ENCODE results near the gene RPTOR. TPM values are rescaled to one million over a fixed set of nuclear protein-coding genes. Genes with fewer than 3 reads are reported as not detected.

Gene RPTOR
- total RNA-seq, 1 experiment from 2014 or later = 58.0 TPM

DNA sequence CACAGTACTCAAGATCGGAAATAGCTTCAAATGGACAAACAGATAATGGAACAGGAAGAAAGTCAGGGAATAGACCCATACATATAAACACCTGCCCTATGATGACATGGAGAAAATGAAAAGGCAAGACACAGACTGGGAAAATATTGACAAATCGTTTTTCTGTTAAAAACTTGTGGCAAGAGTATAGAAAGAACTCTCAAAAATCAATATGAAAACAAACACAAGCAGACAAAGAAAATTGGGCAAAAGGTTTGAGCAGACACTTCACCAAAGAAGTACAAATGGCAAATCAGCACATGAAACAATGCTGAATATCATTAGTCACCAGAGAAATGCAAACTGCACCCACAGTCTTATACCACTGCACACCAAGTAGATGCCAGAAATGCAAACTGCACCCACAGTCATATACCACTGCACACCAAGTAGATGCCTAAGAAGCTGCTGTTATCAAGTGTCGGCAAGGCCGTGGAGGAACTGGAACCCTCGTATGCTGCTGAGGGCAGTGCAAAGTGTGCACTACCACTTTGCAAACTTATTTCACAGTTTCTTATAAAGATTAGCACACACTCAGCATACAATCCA is 323.5 kb downstream of the RPTOR start:
- Histone ChIP-seq H3K27me3 (ENCODE audit: control insufficient read depth, insufficient read depth, low read length) (no peaks in the 10 kb centered on the region), H3K4me3 (ENCODE audit: low read depth in 2 of 2, low read length in 2 of 2) (no peak overlapping the region), H3K4me1 (ENCODE audit: control insufficient read depth, insufficient read depth, low read length) (no peaks in the 10 kb centered on the region), H3K36me3 (ENCODE audit: control insufficient read depth, insufficient read depth, low read length) (no peaks in the 10 kb centered on the region), H3K27ac (ENCODE audit: low read length) (no peak overlapping the region), H3K9me3 (ENCODE audit: control insufficient read depth, insufficient read depth, low read depth, low read length) (no peaks in the 10 kb centered on the region)
- BruUV-seq (replicated peaks) = no TSS peak
- intact Hi-C loops (cut with micrococcal nuclease; ENCODE audit: unreplicated experiment) = no loop called here
- in situ Hi-C loops (cut with HindIII; ENCODE audit: low pct_unique_long_range_greater_than_20kb, low sequenced_read_pairs) = no loop called here
- no peak for ATAC-seq
- CTCF ChIA-PET = interaction anchor here (0.6 kb wide), 1 partner anchor 28 kb away, joined by 3 read pairs; no protein-coding TSS in a partner anchor
- DNase-seq (ENCODE audit: low read depth, low spot score) = no peak
- TF ChIP-seq, protein P1, sequence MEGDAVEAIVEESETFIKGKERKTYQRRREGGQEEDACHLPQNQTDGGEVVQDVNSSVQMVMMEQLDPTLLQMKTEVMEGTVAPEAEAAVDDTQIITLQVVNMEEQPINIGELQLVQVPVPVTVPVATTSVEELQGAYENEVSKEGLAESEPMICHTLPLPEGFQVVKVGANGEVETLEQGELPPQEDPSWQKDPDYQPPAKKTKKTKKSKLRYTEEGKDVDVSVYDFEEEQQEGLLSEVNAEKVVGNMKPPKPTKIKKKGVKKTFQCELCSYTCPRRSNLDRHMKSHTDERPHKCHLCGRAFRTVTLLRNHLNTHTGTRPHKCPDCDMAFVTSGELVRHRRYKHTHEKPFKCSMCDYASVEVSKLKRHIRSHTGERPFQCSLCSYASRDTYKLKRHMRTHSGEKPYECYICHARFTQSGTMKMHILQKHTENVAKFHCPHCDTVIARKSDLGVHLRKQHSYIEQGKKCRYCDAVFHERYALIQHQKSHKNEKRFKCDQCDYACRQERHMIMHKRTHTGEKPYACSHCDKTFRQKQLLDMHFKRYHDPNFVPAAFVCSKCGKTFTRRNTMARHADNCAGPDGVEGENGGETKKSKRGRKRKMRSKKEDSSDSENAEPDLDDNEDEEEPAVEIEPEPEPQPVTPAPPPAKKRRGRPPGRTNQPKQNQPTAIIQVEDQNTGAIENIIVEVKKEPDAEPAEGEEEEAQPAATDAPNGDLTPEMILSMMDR (IDR thresholded peaks at IDR 0.05) = no peak
- TF ChIP-seq TCF7L2 (IDR thresholded peaks at IDR 0.05; ENCODE audit: low read depth, low read length) = no peak
- TF ChIP-seq, protein P2, sequence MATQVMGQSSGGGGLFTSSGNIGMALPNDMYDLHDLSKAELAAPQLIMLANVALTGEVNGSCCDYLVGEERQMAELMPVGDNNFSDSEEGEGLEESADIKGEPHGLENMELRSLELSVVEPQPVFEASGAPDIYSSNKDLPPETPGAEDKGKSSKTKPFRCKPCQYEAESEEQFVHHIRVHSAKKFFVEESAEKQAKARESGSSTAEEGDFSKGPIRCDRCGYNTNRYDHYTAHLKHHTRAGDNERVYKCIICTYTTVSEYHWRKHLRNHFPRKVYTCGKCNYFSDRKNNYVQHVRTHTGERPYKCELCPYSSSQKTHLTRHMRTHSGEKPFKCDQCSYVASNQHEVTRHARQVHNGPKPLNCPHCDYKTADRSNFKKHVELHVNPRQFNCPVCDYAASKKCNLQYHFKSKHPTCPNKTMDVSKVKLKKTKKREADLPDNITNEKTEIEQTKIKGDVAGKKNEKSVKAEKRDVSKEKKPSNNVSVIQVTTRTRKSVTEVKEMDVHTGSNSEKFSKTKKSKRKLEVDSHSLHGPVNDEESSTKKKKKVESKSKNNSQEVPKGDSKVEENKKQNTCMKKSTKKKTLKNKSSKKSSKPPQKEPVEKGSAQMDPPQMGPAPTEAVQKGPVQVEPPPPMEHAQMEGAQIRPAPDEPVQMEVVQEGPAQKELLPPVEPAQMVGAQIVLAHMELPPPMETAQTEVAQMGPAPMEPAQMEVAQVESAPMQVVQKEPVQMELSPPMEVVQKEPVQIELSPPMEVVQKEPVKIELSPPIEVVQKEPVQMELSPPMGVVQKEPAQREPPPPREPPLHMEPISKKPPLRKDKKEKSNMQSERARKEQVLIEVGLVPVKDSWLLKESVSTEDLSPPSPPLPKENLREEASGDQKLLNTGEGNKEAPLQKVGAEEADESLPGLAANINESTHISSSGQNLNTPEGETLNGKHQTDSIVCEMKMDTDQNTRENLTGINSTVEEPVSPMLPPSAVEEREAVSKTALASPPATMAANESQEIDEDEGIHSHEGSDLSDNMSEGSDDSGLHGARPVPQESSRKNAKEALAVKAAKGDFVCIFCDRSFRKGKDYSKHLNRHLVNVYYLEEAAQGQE (IDR thresholded peaks at IDR 0.05; ENCODE audit: insufficient read depth in 1 of 2, low read depth in 2 of 2, low read length in 1 of 2) = no peak
- TF ChIP-seq POLR2AphosphoS5 (IDR thresholded peaks at IDR 0.05; ENCODE audit: low read depth, low read length) = no peak
- TF ChIP-seq SIN3A (IDR thresholded peaks at IDR 0.05; ENCODE audit: borderline replicate concordance, insufficient read depth, low read depth, low read length) = no peak
- POLR2A ChIA-PET = no interaction called here

DNA sequence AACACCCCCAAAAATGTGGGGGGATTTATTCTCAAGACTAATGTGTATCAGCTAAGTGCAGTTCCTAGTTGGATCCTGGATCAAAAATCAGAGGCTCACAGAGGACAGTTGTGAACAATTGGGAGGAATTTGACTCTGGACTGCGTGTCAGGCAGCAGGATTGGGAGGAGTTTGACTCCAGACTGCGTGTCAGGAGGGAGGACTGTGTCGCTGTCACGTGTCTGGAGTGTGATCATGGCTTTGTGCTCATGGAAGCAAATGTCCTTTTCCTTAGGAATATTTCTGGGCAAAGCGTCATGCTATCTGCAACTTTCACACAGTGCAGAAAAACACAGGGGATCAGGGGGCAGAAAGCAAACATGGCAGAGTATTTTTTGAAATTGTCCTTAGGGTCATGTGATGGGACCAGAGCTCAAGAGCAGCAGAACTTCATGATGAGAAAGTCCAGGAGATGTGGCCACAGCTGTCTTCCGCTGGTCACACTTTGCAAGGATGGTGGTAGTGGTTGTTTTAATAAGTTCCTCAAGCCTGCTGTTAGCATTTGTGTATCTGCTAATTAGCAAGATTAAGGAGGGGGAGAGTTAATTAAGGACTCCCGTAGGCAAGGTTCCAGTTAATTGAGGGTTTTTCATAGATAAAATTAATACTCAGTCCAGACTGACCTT is 325.0 kb downstream of the RPTOR start:
- BruUV-seq (replicated peaks) = no TSS peak
- Histone ChIP-seq H3K27ac (ENCODE audit: low read length) (no peak overlapping the region), H3K27me3 (ENCODE audit: control insufficient read depth, insufficient read depth, low read length) (no peaks in the 10 kb centered on the region), H3K4me3 (ENCODE audit: low read depth in 2 of 2, low read length in 2 of 2) (no peak overlapping the region), H3K9me3 (ENCODE audit: control insufficient read depth, insufficient read depth, low read depth, low read length) (no peaks in the 10 kb centered on the region), H3K4me1 (ENCODE audit: control insufficient read depth, insufficient read depth, low read length) (0 out of 2 replicates have a peak, but pooled peaks cover 2% of the 10 kb centered on the region), H3K36me3 (ENCODE audit: control insufficient read depth, insufficient read depth, low read length) (no peaks in the 10 kb centered on the region)
- ChIA-PET CTCF (no interaction called here), POLR2A (no interaction called here)
- TF ChIP-seq, protein P2 (IDR thresholded peaks at IDR 0.05; ENCODE audit: insufficient read depth in 1 of 2, low read depth in 2 of 2, low read length in 1 of 2) = no peak
- TF ChIP-seq TCF7L2 (IDR thresholded peaks at IDR 0.05; ENCODE audit: low read depth, low read length) (no peak), SIN3A (IDR thresholded peaks at IDR 0.05; ENCODE audit: borderline replicate concordance, insufficient read depth, low read depth, low read length) (no peak)
- intact Hi-C loops (cut with micrococcal nuclease; ENCODE audit: unreplicated experiment) (no loop called here), in situ Hi-C loops (cut with HindIII; ENCODE audit: low pct_unique_long_range_greater_than_20kb, low sequenced_read_pairs) (no loop called here)
- ATAC-seq = no peak
- no peak for DNase-seq (ENCODE audit: low read depth, low spot score)
